Measurements from ENCODE around the gene GNPTAB.

Gene GNPTAB

DNA sequence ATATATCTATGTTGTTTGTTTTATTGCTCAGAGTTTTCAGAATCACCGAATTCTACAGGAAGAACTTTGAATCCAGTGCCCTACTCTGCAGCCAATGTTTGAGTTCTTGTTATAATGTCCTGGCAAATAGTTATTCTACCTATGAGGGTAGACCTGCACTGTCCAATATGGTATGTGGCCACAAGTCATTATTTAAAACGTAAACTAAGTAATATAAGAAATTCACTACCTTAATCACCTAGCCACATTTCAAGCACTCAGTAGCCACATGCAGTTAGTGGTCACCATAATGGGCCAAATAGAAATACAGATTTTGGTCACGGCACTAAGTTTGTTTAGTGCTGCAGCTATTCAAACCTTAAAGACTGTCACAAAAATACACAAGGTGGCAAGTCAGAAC lies 26.4 kb downstream of the GNPTAB start:
- no peak for DNase-seq (ENCODE audit: low read depth in 2 of 2)

DNA sequence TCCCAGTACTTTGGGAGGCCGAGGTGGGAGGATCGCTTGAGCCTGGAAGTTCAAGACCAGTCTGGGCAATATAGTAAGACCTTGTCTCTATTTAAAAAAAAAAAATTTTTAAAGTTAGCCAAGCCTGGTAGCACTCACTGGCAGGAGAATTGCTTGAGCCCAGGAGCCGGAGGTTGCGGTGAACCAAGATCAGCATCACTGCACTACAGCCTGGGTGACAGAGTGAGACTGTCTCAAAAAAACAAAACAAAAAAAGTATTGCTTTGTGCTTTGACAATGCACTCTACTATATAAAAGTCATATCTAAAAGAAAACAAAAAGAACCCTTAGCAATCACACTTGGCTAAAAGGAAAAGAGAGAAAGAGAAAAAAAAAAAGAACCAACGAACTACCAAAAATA lies 26.8 kb downstream of the GNPTAB start:
- no peak for DNase-seq (ENCODE audit: low read depth in 2 of 2)

GRCh38 chr12:101802486-101802885 lies 28.3 kb downstream of the GNPTAB start:
- DNase-seq (ENCODE audit: low read depth in 2 of 2): no peak

GRCh38 chr12:101799774-101800173 lies 31.0 kb downstream of the GNPTAB start:
- DNase-seq (ENCODE audit: low read depth in 2 of 2): no peak

DNA sequence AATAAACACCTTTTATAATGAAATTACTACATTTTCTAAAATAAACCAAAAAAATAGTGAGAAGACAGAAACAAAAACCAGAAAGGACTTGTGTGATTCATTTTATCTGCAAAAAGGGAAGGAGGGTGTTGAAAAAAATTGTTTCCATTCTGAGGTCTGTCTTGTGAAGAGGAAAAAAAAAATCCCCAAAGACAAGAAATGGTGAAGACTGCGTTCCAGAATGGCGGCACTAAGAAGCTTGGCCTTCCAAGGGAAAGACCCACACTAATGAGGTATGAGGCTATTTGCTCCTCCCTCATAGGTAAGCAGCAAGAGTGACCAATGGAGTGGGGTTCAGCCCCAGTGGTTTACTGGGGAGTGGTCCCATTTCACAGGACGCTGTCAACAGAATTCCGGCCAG lies 35.0 kb downstream of the GNPTAB start:
- DNase-seq (ENCODE audit: low read depth in 2 of 2): no peak

GRCh38 chr12:101795013-101795412 lies 35.7 kb downstream of the GNPTAB start:
- DNase-seq (ENCODE audit: low read depth in 2 of 2): no peak

DNA sequence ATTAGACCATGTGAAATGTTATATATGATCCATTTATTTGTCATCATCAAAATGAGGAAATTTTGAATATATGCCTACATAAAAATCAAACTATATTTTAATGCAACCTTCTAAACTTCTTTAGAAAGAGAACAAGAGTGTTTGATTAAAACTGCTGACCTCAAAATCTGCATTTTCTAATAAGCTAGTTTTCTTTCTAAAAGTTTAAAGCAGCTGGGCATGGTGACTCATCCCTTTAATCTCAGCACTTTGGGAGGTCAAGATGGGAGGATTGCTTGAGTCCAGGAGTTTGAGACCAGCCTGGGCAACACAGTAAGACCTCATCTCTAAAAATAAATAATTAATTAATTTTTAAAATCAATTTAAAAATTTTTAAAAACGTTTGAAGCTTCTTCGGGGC lies 36.2 kb downstream of the GNPTAB start:
- no peak for DNase-seq (ENCODE audit: low read depth in 2 of 2)

- no peak for DNase-seq (ENCODE audit: low read depth in 2 of 2)
Measured at GRCh38 chr12:101793401-101793800, 37.4 kb downstream of the GNPTAB start.

GRCh38 chr12:101792046-101792931 lies 38.5 kb downstream of the GNPTAB start:
- no peak for DNase-seq (ENCODE audit: low read depth in 2 of 2)

DNA sequence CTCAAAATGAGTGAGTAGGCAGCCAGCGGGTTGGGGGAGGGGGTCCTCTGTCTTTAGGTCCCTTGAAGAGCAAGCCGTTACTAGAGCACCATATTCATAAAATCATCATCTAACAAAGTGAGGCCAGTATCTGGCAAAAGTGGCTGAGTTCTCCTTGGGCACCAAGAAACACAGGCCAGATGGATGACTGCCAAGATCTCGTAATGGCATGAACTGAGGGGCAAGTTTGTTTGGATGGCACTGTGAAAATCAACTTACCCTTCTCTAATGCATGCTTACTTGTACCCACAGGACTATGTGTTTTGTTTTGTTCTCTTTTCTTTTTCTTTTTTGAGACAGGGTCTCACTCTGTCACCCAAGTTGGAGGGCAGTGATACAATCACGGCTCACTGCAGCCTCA lies 41.6 kb downstream of the GNPTAB start:
- DNase-seq (ENCODE audit: low read depth in 2 of 2): no peak

GRCh38 chr12:101785671-101786070 lies 45.1 kb downstream of the GNPTAB start:
- DNase-seq (ENCODE audit: low read depth in 2 of 2): no peak

GRCh38 chr12:101784376-101784775 lies 46.4 kb downstream of the GNPTAB start:
- DNase-seq (ENCODE audit: low read depth in 2 of 2): no peak

GRCh38 chr12:101783838-101784237 lies 46.9 kb downstream of the GNPTAB start:
- DNase-seq (ENCODE audit: low read depth in 2 of 2): no peak

DNA sequence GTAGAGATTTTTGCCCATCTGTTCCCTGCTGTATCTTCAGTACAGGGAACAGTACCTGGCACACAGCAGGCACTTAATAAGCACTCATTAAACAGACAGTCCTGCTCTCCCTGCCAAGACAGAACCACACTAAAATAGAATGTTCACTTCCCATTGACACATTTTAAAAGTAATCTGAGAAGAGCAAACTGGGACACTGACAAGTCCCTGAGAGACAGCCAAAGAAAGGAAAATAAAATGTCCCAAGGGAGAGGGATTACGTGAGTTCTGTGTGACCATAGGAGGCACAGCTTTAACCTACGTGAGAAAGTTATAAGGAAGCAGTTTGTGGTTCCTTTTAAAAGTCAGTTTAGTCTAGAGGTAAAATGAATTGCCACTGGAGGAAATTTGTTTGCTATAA lies 47.6 kb downstream of the GNPTAB start:
- no peak for DNase-seq (ENCODE audit: low read depth in 2 of 2)

GRCh38 chr12:101782273-101782731 lies 48.5 kb downstream of the GNPTAB start:
- DNase-seq (ENCODE audit: low read depth in 2 of 2): no peak

DNA sequence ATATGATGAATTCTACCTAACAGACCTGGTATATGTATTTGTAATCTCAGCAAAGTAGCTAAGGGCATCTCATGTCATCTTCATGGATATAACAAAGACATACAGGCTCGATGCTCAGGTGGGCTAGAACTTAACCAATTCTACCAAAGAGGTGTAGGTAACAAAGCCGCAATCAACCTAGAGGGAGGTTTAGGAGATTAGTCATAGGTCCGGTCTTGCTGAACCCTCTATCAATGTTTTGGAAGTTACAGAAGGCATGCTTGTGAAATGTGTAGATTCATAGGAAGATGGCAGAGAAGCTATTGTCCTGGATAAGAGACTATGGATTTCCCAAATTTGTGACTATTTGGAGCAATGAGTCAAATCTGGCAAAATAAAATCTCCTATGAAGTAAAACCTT lies 48.9 kb downstream of the GNPTAB start:
- no peak for DNase-seq (ENCODE audit: low read depth in 2 of 2)

GRCh38 chr12:101780599-101780998 lies 50.2 kb downstream of the GNPTAB start:
- no peak for DNase-seq (ENCODE audit: low read depth in 2 of 2)

DNA sequence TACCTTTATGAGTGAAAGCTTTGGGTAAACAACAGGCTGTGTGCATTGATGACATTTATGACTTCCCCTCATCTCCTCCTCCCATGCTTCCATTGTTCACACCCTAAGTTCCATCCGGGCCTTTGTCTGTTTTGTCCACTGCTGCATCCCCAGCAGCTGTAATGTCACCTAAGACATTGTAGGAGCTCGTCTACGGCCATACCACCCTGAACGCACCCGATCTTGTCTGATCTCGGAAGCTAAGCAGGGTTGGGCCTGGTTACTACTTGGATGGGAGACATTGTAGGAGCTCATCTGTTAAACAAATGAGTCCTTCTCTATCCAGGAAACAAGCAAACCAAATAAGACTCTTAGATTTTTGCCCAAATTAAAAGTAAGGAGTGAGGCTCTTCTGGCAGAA lies 51.1 kb downstream of the GNPTAB start:
- no peak for DNase-seq (ENCODE audit: low read depth in 2 of 2)

- DNase-seq (ENCODE audit: low read depth in 2 of 2): no peak
Measured at GRCh38 chr12:101779200-101779599, 51.6 kb downstream of the GNPTAB start.

DNA sequence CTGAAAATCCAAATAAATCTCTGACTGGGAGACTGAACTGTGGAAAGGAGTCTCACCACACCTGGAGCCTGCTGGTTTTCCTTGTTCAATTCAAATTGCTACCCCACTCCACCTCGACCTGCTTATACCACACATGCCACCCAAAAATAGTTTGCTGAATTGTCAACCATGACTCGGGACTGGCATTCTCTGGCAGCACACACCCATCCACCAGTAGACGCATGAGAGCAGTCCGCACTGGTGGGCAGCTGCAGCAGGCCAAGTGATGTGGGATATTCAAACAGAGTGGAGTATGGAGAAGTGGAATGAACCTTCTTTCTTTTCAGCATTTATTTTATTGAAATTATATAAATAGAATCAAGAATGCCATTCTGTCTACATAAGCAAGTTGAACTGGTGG lies 52.8 kb downstream of the GNPTAB start:
- no peak for DNase-seq (ENCODE audit: low read depth in 2 of 2)

- DNase-seq (ENCODE audit: low read depth in 2 of 2): no peak
Measured at GRCh38 chr12:101777485-101777884, 53.3 kb downstream of the GNPTAB start.

DNA sequence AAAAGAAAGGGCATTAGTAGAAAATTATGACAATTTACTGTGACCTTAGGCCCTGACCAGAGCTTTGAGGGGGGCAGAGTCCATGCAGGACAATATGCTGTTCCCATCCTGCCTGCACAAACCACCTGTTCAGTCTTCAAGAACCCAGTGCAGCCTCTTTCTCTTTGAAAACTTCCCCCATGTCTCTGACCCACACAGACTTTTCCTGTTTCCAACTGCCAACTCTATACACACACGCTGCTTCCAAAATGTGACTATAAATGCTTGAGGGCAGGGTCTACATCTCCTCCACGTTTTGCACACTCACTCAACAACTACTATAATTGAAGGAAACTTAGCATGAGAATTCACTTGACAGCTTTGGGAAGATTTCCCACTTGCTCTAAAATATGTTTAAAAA lies 54.9 kb downstream of the GNPTAB start:
- DNase-seq (ENCODE audit: low read depth in 2 of 2): no peak

DNA sequence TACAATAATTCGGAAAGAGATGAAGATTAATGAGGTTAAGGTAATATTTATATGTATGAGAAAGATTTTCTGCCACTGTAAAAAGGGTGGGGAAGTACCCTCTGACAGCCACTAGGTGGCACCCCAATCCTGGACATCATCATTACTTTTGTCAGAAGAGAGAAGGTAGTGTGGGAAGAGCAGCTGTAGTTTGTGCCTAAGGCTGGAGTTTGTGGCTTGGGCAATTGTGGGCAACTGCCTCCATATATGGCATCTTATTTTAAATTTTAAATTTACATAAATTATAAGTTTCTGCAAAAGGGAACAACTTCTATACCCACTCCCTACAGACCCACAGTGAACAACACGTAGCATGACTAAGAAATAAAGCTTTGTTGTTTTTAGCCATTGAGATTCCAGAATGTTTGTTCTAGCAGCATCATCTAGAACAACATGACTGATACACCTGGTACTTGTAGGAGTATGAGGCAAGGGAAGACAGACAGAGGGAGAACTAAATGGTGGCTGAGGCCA lies 57.1 kb downstream of the GNPTAB start:
- peak; percentile 17 to 40 for DNase-seq (ENCODE audit: low read depth in 2 of 2)
